ENCODE data around the gene ISOC1.

Gene ISOC1

GRCh38 chr5:129096382-129096991 lies 1.9 kb downstream of the ISOC1 start:
- DNase-seq: no peak

GRCh38 chr5:129097498-129098296 lies 3.1 kb downstream of the ISOC1 start:
- no peak for DNase-seq

- no peak for DNase-seq
Measured at GRCh38 chr5:129098488-129099183, 4.1 kb downstream of the ISOC1 start.

- DNase-seq: no peak
Measured at GRCh38 chr5:129099184-129099569, 4.6 kb downstream of the ISOC1 start.

- no peak for DNase-seq
Measured at GRCh38 chr5:129101794-129102193, 7.2 kb downstream of the ISOC1 start.

- DNase-seq: no peak
Measured at GRCh38 chr5:129103397-129103796, 8.8 kb downstream of the ISOC1 start.

GRCh38 chr5:129104915-129105455 lies 10.4 kb downstream of the ISOC1 start:
- no peak for DNase-seq

- DNase-seq: no peak
Measured at GRCh38 chr5:129107637-129108036, 13.1 kb downstream of the ISOC1 start.

GRCh38 chr5:129110742-129111141 lies 16.2 kb downstream of the ISOC1 start:
- no peak for DNase-seq

- no peak for DNase-seq
Measured at GRCh38 chr5:129111351-129111750, 16.8 kb downstream of the ISOC1 start.

- DNase-seq: no peak
Measured at GRCh38 chr5:129112295-129112694, 17.7 kb downstream of the ISOC1 start.

- DNase-seq: no peak
Measured at GRCh38 chr5:129113867-129114266, 19.3 kb downstream of the ISOC1 start.

GRCh38 chr5:129114539-129115193 lies 20.1 kb downstream of the ISOC1 start:
- DNase-seq: no peak

- DNase-seq: no peak
Measured at GRCh38 chr5:129115680-129116079, 21.1 kb downstream of the ISOC1 start.

GRCh38 chr5:129116797-129117196 lies 22.2 kb downstream of the ISOC1 start:
- DNase-seq: no peak

- DNase-seq: no peak
Measured at GRCh38 chr5:129118405-129118804, 23.9 kb downstream of the ISOC1 start.

GRCh38 chr5:129118826-129119225 lies 24.3 kb downstream of the ISOC1 start:
- no peak for DNase-seq

- DNase-seq: no peak
Measured at GRCh38 chr5:129120158-129120581, 25.6 kb downstream of the ISOC1 start.

GRCh38 chr5:129122560-129122959 lies 28.0 kb downstream of the ISOC1 start:
- no peak for DNase-seq

GRCh38 chr5:129124608-129125007 lies 30.1 kb downstream of the ISOC1 start:
- no peak for DNase-seq

GRCh38 chr5:129125819-129126218 lies 31.3 kb downstream of the ISOC1 start:
- no peak for DNase-seq

- DNase-seq: no peak
Measured at GRCh38 chr5:129133553-129133952, 39.0 kb downstream of the ISOC1 start.

GRCh38 chr5:129135633-129136032 lies 41.1 kb downstream of the ISOC1 start:
- DNase-seq: no peak

All from left hindlimb (tissue), 1 donor.